ENCODE measurements around the gene NT5M. TPM values are rescaled to one million over a fixed set of nuclear protein-coding genes. Genes with fewer than 3 reads are reported as not detected.
A peak's percentile ranks its signal among the peaks of the same experiment; 100 is the strongest.

NT5M gene
- polyA plus RNA-seq, 1 donor = 3.1 TPM

GRCh38 chr17:17386094-17386800 lies 83.1 kb downstream of the NT5M start:
- no peaks in the 10 kb centered on the region for H3K36me3 ChIP-seq (ENCODE audit: control insufficient read depth, insufficient read depth, low read length)
- H3K27ac ChIP-seq (ENCODE audit: low read length) = peak overlapping the region; percentile 75
- DNase-seq = no peak
- no peak overlapping the region for H3K4me3 ChIP-seq (ENCODE audit: low read length)
- no peaks in the 10 kb centered on the region for H3K9me3 ChIP-seq (ENCODE audit: control insufficient read depth, low read depth, low read length)
- no CpG with 5 or more reads among the region's 15 CpGs for WGBS (ENCODE audit: insufficient coverage, low lambda C conversion rate)
- peaks cover 26% of the 10 kb centered on the region for H3K4me1 ChIP-seq (ENCODE audit: control insufficient read depth, insufficient read depth, low read length)
- peaks cover 3% of the 10 kb centered on the region for H3K27me3 ChIP-seq (ENCODE audit: control insufficient read depth, insufficient read depth, low read length)

DNA sequence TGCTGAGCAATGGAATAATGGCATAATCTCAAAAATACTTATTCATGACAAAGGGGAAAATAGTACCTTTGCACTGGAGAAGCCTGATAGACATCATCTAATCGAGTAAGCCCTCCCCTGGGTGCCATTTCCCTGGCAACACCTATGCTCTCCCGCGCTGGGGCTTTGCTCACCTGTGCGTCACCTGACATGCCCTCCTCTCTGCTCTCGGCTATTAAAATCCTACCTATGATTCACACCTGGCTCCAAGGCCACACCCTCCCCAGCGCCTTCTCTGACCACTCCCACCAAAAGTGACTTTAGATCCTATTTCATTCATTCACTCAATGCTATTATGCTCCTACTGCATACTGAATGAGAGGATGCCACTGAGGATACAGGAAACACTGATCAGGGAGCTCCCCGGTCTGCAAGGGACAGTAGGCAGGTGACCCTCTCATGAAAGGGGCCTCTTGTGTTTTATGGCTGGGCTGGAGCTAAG lies 83.9 kb downstream of the NT5M start:
- WGBS (ENCODE audit: insufficient coverage, low lambda C conversion rate) = 38% methylated on average over 1 of the region's 7 CpGs

DNA sequence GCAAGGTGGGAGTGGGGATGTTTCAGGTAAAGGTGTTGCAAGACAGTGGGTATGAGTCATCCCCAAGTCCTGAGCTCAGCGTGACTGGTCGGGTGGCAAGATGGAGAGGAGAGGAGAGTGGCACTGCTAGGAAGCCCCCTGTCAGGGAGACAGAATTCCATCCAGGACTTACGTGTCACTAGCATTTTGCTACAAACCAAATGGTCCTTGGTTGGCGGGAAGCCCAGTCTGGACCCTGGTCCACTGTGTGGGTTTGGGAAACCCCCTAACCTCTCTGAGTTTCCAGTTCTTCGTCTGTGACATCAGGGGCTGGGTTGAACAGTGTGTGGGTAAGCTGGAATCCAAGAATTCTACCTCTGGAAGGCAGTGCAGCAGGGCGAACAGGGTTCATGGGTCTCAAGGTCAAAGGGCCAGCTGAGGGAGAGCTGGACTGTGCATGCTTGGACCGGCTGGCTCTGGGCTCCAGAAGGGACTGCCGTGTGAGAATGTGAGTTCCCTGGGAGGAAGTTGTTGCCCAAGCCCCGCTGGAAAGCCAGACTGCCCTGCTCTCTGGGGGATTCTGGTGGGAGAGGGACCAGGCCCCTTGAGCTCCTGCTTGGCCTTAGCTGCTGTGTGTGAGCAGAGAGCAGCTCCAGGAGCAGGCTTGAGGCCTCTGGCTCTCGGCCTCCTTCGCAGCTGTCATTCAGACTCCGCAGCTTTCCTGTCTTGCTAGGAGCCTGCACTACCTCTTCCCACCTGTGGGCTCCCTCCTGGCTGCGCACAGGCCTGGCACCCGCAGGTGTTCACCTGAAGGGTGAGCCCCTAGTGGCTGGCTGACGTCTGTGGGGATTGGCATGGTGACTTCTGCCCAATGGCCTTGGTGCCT lies 84.6 kb downstream of the NT5M start:
- Histone ChIP-seq H3K27ac (ENCODE audit: low read length) (peak overlapping the region; percentile 75), H3K4me1 (ENCODE audit: control insufficient read depth, insufficient read depth, low read length) (peaks cover 26% of the 10 kb centered on the region), H3K36me3 (ENCODE audit: control insufficient read depth, insufficient read depth, low read length) (no peaks in the 10 kb centered on the region), H3K27me3 (ENCODE audit: control insufficient read depth, insufficient read depth, low read length) (no peaks in the 10 kb centered on the region), H3K9me3 (ENCODE audit: control insufficient read depth, low read depth, low read length) (no peaks in the 10 kb centered on the region), H3K4me3 (ENCODE audit: low read length) (no peak overlapping the region)
- 60% methylated on average over 1 of the region's 15 CpGs for WGBS (ENCODE audit: insufficient coverage, low lambda C conversion rate)
- peak; percentile 62 to 79 for DNase-seq

More for the DNA sequence above, 83.9 kb downstream of the NT5M start:
- Histone ChIP-seq H3K27me3 (ENCODE audit: control insufficient read depth, insufficient read depth, low read length) (no peaks in the 10 kb centered on the region), H3K9me3 (ENCODE audit: control insufficient read depth, low read depth, low read length) (no peaks in the 10 kb centered on the region), H3K27ac (ENCODE audit: low read length) (peak overlapping the region; percentile 75), H3K4me1 (ENCODE audit: control insufficient read depth, insufficient read depth, low read length) (peaks cover 26% of the 10 kb centered on the region), H3K4me3 (ENCODE audit: low read length) (no peak overlapping the region), H3K36me3 (ENCODE audit: control insufficient read depth, insufficient read depth, low read length) (no peaks in the 10 kb centered on the region)
- DNase-seq = peak; percentile 79 to 85

DNA sequence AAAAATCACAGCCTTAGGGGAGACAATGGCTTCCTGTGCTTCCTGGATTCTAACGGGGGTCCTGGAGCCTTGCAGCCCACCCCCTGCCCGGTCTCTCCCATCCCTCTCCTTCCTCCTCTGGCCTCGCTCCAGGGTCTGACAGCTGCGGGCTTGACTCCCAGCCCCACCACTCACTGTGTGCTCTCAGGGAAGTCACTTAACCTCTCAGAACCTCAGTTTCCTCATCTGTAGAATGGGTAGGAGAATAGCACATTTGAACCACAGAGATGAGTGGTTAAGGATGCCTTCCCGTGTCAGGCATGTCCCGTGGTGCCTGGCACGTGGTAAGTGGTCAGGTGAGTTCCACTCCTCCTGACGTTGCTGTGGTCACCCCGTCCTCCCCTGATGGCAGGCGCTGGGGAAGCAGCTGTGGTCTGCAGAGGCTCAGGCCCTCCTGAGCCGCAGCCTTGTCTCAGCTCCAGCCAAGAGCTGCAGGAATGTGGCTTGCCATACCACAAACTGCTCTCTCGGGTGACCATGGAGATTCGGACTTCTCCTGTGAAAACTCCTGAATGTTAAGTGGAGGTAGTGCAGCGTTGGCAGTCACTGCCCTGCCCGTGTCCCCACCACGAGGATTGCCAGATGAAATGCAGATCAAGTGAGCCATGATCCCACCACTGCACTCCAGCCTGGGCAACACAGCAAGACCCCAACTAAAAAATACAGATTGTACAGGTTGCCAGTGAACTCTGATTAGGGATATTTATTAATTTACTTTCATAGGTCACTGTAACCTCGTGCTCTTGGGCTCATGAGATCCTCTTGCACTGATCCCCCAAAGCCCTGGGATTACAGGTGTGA lies 85.7 kb downstream of the NT5M start:
- no peak for DNase-seq
- Histone ChIP-seq H3K27me3 (ENCODE audit: control insufficient read depth, insufficient read depth, low read length) (no peaks in the 10 kb centered on the region), H3K36me3 (ENCODE audit: control insufficient read depth, insufficient read depth, low read length) (no peaks in the 10 kb centered on the region), H3K9me3 (ENCODE audit: control insufficient read depth, low read depth, low read length) (no peaks in the 10 kb centered on the region), H3K4me1 (ENCODE audit: control insufficient read depth, insufficient read depth, low read length) (peaks cover 26% of the 10 kb centered on the region), H3K27ac (ENCODE audit: low read length) (no peak overlapping the region), H3K4me3 (ENCODE audit: low read length) (no peak overlapping the region)
- WGBS (ENCODE audit: insufficient coverage, low lambda C conversion rate) = no CpG with 5 or more reads among the region's 17 CpGs

- H3K4me3 ChIP-seq (ENCODE audit: low read length) = no peak overlapping the region
- no peaks in the 10 kb centered on the region for H3K27me3 ChIP-seq (ENCODE audit: control insufficient read depth, insufficient read depth, low read length)
- no peak overlapping the region for H3K27ac ChIP-seq (ENCODE audit: low read length)
- no peak for DNase-seq
- WGBS (ENCODE audit: insufficient coverage, low lambda C conversion rate) = 100% methylated on average over 3 of the region's 23 CpGs
- H3K36me3 ChIP-seq (ENCODE audit: control insufficient read depth, insufficient read depth, low read length) = no peaks in the 10 kb centered on the region
- peaks cover 14% of the 10 kb centered on the region for H3K4me1 ChIP-seq (ENCODE audit: control insufficient read depth, insufficient read depth, low read length)
- H3K9me3 ChIP-seq (ENCODE audit: control insufficient read depth, low read depth, low read length) = no peaks in the 10 kb centered on the region
Measured at GRCh38 chr17:17391668-17392370, 88.6 kb downstream of the NT5M start.

GRCh38 chr17:17393976-17394375 lies 90.8 kb downstream of the NT5M start:
- DNase-seq = no peak
- Histone ChIP-seq H3K4me1 (ENCODE audit: control insufficient read depth, insufficient read depth, low read length) (no peaks in the 10 kb centered on the region), H3K4me3 (ENCODE audit: low read length) (no peak overlapping the region), H3K27me3 (ENCODE audit: control insufficient read depth, insufficient read depth, low read length) (no peaks in the 10 kb centered on the region), H3K27ac (ENCODE audit: low read length) (no peak overlapping the region), H3K36me3 (ENCODE audit: control insufficient read depth, insufficient read depth, low read length) (no peaks in the 10 kb centered on the region), H3K9me3 (ENCODE audit: control insufficient read depth, low read depth, low read length) (no peaks in the 10 kb centered on the region)
- WGBS (ENCODE audit: insufficient coverage, low lambda C conversion rate) = no CpG with 5 or more reads among the region's 12 CpGs

DNA sequence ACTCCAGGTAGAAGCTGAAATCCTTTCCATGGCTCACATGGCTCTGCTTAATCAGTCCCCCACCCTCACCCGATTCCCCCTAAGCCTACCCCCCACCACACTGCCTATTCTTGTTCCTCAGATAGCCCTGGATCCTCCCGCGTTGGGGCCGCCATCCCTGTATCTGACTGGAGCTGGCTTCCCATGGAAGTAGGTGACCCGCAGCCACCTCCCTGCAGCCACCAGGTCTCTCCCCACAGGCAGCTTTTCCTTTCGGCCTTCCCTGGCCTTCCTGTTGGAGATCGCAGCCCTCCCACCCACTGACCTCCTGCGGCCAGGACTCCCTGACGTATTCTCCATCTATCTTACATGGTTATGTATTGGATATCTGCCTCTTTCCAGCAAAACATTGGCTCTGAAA lies 91.3 kb downstream of the NT5M start:
- H3K4me1 ChIP-seq (ENCODE audit: control insufficient read depth, insufficient read depth, low read length) = no peaks in the 10 kb centered on the region
- H3K9me3 ChIP-seq (ENCODE audit: control insufficient read depth, low read depth, low read length) = no peaks in the 10 kb centered on the region
- no peaks in the 10 kb centered on the region for H3K27me3 ChIP-seq (ENCODE audit: control insufficient read depth, insufficient read depth, low read length)
- H3K4me3 ChIP-seq (ENCODE audit: low read length) = no peak overlapping the region
- no peak overlapping the region for H3K27ac ChIP-seq (ENCODE audit: low read length)
- 84% methylated on average over 3 of the region's 9 CpGs for WGBS (ENCODE audit: insufficient coverage, low lambda C conversion rate)
- no peaks in the 10 kb centered on the region for H3K36me3 ChIP-seq (ENCODE audit: control insufficient read depth, insufficient read depth, low read length)
- DNase-seq = no peak

GRCh38 chr17:17395246-17395802 lies 92.2 kb downstream of the NT5M start:
- no peaks in the 10 kb centered on the region for H3K9me3 ChIP-seq (ENCODE audit: control insufficient read depth, low read depth, low read length)
- no peaks in the 10 kb centered on the region for H3K27me3 ChIP-seq (ENCODE audit: control insufficient read depth, insufficient read depth, low read length)
- no peaks in the 10 kb centered on the region for H3K36me3 ChIP-seq (ENCODE audit: control insufficient read depth, insufficient read depth, low read length)
- H3K4me1 ChIP-seq (ENCODE audit: control insufficient read depth, insufficient read depth, low read length) = no peaks in the 10 kb centered on the region
- H3K27ac ChIP-seq (ENCODE audit: low read length) = no peak overlapping the region
- no peak for DNase-seq
- H3K4me3 ChIP-seq (ENCODE audit: low read length) = no peak overlapping the region
- no CpG with 5 or more reads among the region's 6 CpGs for WGBS (ENCODE audit: insufficient coverage, low lambda C conversion rate)

- no peaks in the 10 kb centered on the region for H3K4me1 ChIP-seq (ENCODE audit: control insufficient read depth, insufficient read depth, low read length)
- no CpG with 5 or more reads among the region's 6 CpGs for WGBS (ENCODE audit: insufficient coverage, low lambda C conversion rate)
- no peaks in the 10 kb centered on the region for H3K36me3 ChIP-seq (ENCODE audit: control insufficient read depth, insufficient read depth, low read length)
- H3K9me3 ChIP-seq (ENCODE audit: control insufficient read depth, low read depth, low read length) = no peaks in the 10 kb centered on the region
- no peaks in the 10 kb centered on the region for H3K27me3 ChIP-seq (ENCODE audit: control insufficient read depth, insufficient read depth, low read length)
- DNase-seq = no peak
- no peak overlapping the region for H3K27ac ChIP-seq (ENCODE audit: low read length)
- no peak overlapping the region for H3K4me3 ChIP-seq (ENCODE audit: low read length)
Measured at GRCh38 chr17:17395885-17396284, 92.7 kb downstream of the NT5M start.

Data from large intestine (tissue), 3 donors.